NCI-H2196 treated with DMSO at 0.1 percent for 48 hours (cell line): ENCODE data around the gene TANGO2.
A peak's percentile ranks its signal among the peaks of the same experiment; 100 is the strongest.

Experiments used
- DNase-seq: peaks from one replicate; lab custom pipeline; 2025; ENCODE audit not compliant: unreplicated experiment; lab: John Stamatoyannopoulos, UW

The TANGO2 gene, protein sequence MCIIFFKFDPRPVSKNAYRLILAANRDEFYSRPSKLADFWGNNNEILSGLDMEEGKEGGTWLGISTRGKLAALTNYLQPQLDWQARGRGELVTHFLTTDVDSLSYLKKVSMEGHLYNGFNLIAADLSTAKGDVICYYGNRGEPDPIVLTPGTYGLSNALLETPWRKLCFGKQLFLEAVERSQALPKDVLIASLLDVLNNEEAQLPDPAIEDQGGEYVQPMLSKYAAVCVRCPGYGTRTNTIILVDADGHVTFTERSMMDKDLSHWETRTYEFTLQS

DNA sequence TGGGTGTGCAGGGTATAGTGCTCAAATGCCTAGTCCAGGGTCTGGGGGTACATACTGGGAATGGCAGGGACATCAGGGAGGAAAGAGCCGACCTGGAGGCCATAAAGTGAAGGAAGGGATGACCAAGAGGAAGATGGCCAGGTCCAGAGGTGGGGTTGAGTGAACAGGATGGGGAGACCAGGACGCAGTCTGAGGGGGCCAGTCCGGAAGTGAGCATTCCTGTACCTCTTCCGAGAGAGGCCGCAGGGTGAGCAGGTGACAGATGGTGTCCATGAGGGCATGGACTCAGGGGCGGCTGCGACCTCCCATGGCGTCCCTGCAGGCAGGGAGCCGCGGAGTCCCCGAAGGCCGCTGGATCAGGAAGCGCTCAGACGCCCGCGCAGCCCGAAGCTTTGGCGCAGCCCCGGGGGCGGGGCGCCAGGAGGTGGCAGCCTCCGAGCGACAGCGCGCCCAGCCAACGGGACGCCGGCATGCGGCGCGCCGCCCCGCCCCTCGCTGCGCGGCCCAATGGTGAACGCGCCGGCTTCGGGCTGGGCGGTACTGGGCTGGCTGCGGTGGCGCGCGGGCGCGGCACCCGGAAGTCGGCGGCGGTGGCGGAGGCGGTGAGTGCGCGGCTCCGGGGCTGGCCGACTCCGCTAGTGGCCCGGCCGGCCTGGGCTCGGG is at the start of gene TANGO2:
TSS of gene TANGO2 (plus strand) at position 578 of the 663 bp plus-strand sequence. CDS start 15,689 bp downstream, outside the sequence.
- peak; percentile 40 for DNase-seq

DNA sequence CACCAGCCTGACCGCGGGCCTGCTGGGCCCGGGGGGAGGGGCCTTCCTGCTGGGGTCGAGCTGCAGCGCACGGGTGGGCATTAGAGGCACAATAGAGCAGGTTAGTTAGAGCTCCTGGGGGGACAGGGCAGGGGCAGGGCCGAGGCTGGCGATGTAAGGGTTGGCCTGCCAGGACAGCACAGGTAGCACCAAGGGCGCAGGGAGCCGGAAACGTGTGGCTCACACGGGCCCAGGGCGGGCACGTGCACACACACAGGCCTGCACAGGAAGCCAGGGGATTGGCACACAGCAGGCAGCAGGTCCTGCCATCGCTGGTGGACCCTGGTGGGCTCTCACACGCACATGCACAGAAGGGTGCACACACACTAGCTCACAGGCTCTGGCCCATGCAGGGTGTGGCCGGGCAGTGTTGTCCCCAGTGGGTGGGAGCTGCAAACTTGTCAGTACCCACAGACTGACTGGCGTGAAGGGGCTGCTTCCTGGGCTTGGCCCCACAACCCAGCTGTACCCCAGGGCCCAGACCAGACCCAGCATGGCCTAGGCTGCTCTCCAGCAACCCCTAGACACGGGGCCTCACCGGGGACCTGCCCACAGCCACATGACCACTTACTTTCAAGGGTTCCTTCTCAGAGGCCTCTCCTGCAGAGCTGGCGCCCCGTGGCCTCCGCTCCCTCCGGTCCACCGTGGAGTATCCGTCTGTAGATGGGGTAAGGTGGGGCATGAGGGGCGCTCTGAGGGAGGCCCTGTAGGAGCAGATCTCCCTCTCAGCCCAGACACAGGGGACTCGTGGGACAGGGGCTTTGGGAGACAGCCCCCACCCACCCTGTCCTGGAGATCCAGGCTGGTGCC is 49.4 kb upstream of the TANGO2 start:
- no peak for DNase-seq

DNA sequence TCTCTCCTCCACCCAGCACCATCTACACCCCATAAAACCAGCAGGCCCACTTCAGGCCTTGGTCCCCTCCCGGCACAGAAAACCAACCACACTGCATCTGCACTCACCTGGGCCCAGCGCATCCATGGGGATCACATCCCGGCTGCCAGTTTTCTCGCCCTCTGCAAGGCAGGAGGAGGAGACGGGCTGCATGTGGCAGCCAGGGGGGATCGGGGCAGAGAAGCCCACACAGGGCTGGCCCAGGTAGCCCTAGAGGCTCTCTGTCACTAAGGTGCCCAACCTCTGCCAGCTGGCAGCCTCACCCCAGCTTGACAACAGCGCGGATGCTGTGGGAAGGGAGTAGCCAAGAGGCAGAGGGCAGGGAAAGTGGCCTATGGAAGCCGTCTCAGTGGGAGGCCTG is 48.7 kb upstream of the TANGO2 start:
- DNase-seq = no peak

DNA sequence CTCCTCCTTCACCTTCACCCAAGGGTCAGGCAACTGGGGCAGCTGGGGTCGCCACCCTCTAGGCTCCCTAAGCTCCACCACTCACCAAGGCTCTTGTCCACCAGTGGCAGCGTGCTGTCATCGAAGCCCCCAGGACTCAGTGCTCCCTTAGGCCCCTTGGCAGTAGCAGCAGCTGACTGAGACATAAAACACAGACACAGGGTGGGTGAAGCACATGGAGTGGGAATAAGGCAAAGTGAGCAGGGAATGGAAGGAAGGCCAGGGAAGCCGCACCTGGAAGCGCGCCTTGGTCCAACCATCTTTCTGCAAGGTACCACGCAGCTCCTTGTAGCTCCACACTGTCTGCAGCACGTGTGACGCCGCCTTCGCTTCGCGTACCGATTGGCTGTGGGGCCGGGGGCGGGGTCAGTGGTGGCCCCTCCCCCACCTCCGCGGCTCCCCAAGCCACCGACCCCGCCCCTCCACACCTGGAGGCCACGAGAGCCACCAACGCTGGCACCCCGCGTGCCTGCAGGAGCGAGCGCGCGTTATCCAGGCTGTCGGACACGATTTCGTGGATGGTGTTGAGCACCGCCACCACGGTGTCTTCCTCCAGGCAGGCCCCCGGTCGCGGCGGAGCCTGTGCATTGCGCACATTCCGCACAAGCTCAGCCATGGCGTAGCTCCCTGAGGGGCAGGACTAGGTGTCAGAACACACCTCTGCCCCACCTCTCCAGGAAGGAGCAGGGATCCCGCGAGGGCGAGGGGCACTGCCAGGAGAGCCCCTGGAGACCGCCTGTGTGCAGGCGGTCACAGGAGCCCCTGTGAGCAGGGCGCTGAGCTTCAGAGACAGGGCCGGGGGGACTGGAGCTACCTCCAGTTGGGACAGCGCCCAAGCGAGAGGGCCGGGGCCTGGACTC is 48.0 kb upstream of the TANGO2 start:
- no peak for DNase-seq

DNA sequence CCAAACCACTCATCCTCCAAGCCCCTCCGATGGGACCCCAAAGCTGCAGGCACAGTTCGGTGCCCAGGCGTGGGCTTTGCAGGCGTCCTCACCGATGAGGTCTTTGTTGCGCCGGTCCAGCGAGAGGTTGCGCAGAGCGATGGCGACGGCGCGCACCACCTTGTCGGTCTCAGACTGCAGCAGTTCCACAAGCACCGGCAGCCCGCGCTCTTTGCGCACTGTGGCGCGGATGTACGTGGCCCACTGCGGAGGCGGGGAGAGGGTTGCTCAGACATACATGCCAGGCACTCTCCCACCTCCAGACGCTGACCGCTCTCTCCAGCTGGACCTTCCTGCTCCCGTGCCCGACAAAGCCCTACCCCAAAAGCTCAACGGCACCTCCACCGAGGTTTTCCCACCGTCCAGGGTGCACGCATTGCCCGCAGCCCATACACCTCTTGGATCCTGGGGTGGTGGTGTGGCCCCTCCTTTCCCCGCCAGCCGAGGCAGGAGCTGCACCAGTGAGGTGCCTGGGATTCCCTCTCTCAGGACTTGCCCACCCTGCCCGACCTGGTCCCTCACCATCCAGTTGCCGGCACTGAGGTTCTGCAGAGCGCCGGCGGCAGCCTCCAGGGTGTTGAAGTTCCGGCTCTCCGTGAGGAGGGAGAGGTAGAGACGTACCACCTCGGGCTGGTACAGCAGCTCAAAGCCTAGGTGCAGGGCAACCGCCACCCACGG is 47.2 kb upstream of the TANGO2 start:
- no peak for DNase-seq

DNA sequence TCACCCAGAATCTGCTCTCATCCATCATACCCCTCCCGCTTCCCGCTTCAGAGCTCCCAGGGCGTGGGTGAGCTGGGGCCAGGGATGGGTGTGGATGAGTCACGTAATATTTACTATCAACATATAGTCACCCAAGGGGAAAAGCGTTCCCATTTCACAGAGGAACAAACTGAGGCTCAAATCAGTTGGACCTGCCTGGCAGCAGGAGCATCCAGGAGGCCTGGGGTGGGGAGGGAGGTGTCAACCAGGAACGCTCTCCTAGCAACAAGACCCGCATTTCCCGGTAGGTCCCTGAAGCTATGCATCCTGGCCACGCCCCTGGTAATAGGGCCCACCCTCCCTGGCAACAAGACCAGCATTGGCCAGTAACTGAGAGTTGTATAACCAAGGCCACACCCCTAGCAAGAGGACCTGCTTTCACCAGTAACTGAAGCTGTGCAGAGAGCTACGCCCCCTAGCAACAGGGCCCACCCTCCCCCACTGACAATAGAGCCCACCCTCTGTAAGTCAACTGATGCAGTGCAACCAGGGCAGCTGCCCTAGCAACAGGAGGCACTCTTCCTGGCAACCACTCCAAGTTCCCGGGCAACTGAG is 46.5 kb upstream of the TANGO2 start:
- peak; percentile 63 for DNase-seq

DNA sequence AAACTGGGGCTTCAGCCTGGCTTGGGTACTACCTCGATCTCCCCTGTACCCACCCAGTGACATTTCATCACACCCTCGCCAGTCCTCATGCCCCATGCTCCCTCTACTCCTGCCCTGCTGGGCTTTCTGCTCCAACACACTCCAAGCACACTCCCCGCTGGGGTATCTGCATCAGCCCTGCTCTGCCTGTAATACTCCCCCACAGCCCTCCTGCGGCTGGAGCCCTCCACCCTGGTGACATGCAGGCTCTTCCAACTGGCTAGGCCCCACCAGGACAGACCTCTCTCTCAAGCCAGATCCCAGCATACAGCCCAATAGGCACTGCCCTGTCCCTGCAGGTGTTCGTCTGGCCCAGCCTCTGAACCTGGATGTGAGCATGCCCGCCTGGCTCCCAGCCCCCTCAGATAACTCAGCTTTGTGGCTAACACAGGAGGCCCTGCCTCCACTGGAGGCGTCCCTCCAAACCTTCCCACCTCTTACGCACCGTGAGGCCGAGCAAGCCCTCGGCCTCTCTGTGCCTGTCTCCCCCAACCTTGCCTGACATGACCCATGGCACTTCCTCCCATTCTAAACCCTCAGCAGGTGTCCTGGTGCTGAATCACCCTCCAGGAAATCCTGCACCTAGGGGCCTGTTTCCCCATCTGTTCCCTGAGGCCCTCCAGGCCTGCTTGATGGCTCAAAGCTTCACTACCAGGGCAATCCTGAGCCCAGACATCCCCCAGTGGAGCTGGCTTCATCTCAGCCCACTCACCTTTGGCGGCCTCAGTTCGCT is 45.8 kb upstream of the TANGO2 start:
- DNase-seq = no peak

DNA sequence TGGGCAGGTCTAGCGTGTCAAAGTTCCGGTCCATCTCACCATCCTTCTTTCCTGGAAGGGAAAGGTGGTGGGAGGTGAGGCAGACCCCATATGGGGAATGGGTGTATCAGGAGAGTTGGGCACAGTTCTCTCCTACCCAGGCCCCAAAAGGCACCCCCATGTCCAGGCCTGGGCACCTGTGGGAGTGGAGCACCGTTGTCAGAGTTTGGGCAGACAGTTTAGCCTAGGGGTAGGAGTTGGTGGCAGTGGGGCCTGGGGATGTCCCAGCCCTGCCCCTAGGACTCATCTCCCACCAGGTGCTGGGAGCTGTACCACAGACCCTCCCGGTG is 45.2 kb upstream of the TANGO2 start:
- DNase-seq = no peak

DNA sequence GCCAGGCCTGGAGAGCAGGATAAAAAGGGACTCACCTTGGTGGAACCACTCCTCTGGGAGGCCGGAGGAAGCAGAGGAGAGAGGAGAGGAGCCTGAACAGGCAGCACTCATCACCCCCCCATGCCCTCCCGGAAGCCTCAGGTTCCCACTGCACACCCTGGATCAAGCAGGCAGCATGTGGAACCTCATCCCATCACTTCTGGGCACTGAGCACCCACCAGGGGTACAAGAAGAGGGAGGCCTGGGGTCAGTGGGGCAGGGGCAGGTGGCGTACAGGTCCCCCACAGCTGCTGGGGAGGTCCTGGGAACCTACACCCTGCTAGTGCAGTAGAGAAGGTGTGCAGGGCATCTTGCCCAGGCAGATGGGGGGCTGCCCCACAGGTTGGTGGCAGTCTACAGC is 44.2 kb upstream of the TANGO2 start:
- no peak for DNase-seq

DNA sequence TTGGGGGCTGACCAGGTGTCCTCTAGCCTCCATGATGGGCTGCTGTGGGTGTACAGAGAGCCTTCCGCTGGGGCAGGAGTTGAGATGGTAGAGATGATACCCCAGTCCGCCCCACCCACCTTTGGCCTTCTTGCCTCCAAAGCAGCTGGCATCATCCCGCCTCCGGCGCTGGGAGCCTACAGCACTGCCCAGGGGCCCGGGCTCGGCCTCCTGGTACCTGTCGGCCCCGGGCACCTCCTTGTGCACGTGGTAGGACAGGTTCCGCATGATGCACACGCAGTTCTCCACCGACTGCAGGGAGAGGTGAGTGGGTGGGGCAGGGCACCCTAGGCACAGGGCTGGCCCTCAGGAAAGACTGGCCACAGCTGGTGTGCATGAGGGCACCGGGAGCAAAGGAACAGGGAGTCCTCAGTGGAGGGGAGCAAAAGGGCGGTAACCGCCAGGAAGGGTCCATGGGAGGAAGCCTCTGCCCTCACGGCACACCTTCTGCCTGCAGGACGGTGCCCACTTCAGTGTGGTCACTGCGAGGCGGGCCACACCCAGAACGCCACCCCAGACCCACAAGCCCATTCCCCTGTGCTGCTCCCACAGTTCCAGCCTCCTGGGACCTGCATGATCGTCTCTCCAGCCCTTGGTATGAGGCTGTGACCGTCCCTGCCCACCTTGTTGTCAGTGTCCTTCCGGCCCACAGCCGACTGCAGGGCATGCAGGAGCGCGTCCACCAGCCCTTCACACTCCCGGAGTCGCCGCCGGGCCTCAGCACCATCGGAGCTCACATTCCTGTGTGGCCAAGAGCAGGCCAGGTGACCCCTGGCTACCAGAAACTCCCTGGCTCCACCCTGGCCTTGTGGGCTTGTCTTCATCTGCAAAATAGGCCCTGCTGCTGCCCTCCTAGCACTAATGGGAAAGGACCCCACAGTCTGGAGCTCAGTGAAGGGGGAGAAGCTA is 43.3 kb upstream of the TANGO2 start:
- DNase-seq = no peak

DNA sequence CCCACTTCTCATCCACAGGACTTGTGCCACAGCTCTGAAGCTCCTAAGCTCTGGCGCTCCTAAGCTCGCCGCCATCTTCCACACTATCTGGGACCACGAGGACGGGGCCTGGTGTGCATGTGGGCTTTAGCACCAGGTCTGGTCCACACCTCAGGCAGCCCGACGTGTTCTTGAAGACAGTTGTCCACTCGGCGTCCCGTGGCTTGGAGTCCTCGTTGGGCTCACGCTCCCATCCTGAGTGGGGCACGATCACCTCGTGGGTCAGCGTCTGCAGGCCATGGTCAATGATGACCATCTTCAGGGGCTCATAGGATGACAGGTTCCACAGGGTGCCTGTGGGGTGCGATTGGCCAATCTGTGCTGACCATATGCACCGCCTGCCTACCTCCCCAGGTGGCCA is 42.2 kb upstream of the TANGO2 start:
- no peak for DNase-seq

DNA sequence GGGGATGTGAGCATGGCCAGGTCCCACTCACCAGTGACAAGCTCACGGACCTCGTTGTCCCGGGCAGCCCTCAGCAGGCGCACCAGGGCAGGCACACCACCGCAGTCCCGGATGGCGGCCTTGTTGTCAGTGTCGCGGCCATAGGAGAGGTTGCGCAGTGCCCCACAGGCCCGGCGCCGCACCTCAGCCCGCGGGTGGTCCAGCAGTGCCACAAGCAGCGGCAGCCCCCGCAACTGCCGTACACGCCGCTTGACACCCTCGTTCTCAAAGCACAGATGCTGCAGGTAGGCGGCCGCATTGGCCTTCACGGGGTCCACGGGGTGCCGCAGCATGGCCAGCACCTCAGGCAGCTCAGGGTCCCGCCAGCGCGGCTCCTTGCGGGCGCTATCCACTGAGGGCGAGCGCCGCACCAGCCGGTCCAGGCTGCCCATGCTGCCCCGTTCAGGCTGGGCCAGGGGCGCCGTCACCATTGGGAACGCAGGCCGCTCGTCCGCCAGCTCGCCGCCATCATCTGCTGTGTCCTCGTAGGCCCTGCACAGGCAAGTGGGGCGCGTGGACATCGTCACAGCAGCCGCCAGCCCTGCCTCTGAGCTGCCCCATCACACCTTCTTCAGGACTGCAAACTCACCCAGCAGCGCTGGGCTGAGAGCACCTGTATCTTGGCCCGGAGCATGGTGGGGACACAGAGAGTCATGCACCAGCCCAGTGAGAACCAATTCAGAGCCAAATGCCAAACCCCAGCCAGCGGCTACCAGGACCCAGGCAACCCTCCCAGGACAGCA is 41.0 kb upstream of the TANGO2 start:
- no peak for DNase-seq

DNA sequence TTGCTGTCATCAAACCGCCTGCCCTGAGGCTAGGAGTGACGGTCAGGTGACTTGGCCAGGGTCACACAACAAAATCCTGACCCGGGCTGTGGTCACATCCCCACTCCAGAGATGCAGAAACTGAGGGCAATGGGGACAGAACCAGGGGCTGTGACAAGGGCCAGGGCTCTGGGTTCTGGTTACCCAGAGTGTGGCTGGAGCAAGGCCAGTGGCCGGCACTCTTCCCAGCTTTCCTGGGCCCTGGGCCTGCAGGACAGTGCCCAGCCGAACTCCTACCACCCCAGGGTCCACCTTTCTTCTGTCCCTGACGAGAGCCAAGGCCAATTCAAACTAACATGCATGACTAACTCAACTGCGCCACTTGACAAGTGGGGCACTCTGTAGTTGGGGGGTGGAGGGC is 40.1 kb upstream of the TANGO2 start:
- no peak for DNase-seq

DNA sequence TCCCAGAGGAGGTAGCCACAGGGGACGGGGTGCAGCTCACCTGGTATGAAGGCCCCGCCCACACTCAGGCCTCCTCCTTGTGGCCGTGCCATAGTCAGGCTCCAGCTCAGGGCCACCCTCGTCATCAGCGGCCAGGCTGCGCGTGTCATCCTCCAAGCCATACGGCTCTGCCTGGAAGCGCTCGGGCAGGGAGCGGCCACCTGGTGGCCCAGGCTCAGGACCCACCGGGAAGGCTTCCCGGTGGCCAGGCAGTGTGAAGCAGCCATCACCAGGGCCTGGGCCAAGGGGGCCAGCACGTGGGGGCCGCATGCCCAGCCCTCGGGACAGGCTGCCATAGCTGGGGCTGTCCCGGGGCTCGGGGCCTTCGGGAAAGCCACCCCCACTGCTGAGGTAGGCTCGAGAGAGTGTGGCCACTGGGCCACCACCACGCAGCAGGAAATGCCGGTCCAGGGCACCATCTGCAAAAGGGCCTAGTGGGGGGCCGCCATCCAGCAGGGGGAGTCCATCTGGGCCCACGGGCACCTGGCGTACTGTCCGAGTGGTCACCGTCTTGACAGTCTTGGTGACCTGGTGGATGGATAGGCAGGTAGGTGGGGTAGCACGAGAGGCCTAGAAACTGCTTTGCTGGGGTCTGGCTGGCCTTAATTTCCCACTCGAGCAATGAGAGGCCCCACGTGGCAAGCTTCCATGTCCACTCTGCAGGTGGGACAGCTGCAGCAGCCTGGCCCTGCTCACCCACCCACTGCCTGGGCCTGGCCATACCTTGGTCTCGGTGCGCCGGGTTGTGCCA is 39.5 kb upstream of the TANGO2 start:
- no peak for DNase-seq

DNA sequence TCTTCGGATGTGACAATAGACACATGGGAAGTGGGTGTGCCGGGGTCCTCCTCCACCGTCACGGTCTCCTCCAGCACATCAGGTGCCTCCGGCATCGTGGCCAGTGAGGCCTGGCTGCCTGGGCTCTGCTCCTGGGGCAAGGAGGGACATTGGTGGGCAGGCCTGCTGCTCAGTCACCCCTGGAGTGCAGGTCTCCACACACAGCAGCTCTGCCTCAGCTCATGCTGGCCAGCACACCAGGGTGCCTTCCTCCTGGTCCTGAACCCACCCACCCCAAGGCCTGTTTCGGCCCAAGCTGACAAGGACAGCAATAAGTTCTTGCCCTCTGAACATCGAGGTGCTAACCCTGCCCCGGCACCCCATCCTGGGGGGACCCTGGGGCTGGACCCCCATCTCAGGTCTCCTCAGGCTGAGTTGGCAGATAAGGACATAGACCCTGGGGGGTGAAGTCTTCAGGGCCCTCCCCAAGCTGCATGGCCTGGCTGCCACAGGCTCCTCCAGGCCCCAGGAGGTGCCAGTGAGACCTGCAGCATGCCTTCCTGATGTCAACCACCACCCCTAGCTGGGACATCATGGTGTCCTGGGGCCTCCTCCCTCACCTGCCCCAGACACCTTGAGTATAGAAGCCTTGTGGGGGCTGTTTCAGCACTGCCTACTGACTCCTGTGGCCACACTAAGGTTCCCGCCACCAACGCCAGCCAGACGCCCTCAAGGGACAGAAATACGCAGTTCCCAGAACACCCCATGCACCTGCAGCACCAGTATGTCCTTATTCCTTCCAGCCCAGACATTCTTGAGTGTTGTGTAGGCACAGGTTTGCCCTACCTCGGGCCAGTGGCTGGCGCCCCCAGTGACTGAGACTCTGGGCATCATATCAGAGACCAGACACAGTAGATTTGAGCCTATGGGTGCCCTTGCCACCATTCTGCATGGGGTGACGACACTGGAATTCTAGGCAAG is 38.7 kb upstream of the TANGO2 start:
- DNase-seq = no peak
